ENCODE data around the gene BCR. TPM values are rescaled to one million over a fixed set of nuclear protein-coding genes. Genes with fewer than 3 reads are reported as not detected.
A peak's percentile ranks its signal among the peaks of the same experiment; 100 is the strongest.

Gene BCR
- polyA plus RNA-seq, 1 experiment = 21.4 TPM

DNA sequence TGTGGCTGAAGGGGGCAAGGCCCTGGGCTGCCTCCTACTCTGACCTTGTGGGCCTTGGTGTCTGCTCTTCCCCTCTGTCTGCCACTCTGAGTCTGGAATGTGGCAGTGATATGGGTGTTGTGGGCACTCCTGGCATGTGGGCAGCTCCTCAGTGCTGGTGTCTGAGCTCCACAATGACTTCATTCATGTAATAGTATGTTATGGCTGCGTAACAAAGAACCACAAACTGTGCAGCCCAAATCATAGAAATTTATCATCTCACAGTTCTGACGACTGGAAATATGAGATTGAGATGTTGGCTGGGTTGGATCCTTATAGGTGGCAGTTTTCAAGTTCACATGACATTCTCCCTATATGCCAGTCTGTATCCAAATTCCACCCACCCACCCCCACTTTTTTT lies 59.1 kb downstream of the BCR start:
- Histone ChIP-seq H3K4me3 (ENCODE audit: low read depth, low read length) (no peak overlapping the region), H3K27me3 (ENCODE audit: control insufficient read depth, insufficient read depth, low read length) (no peaks in the 10 kb centered on the region), H3K9me3 (ENCODE audit: control insufficient read depth, insufficient read depth, low read length) (peaks cover 5% of the 10 kb centered on the region), H3K27ac (ENCODE audit: low read depth, low read length) (no peak overlapping the region)
- no peak for TF ChIP-seq CTCF (IDR thresholded peaks at IDR 0.05; ENCODE audit: low read depth, low read length)
- POLR2A ChIA-PET = no interaction called here
- CTCF ChIA-PET = interaction anchor here (0.8 to 2.0 kb wide), 2 partner anchors 13 to 42 kb away, joined by 3 to 6 read pairs; no protein-coding TSS in a partner anchor
- no peak for DNase-seq (ENCODE audit: low read depth, low spot score)

- Histone ChIP-seq H3K27me3 (ENCODE audit: control insufficient read depth, insufficient read depth, low read length) (no peaks in the 10 kb centered on the region), H3K4me3 (ENCODE audit: low read depth, low read length) (no peak overlapping the region), H3K9me3 (ENCODE audit: control insufficient read depth, insufficient read depth, low read length) (no peaks in the 10 kb centered on the region), H3K27ac (ENCODE audit: low read depth, low read length) (no peak overlapping the region)
- DNase-seq (ENCODE audit: low read depth, low spot score) = no peak
- CTCF ChIA-PET = interaction anchor here (0.6 to 2.8 kb wide), 2 partner anchors 41 to 43 kb away, joined by 3 to 12 read pairs; no protein-coding TSS in a partner anchor
- 0 out of 2 replicates have a peak, but pooled peaks have one; percentile 22 for TF ChIP-seq CTCF (IDR thresholded peaks at IDR 0.05; ENCODE audit: low read depth, low read length)
- POLR2A ChIA-PET = no interaction called here
These were observed 60.5 kb downstream of the BCR start for GRCh38 chr22:23240639-23241389.

- no peaks in the 10 kb centered on the region for H3K9me3 ChIP-seq (ENCODE audit: control insufficient read depth, insufficient read depth, low read length)
- POLR2A ChIA-PET = no interaction called here
- DNase-seq (ENCODE audit: low read depth, low spot score) = no peak
- CTCF ChIA-PET = interaction anchor here (0.6 to 2.8 kb wide), 5 partner anchors 8 to 65 kb away, joined by 3 to 12 read pairs (median 3); no protein-coding TSS in a partner anchor
- no peaks in the 10 kb centered on the region for H3K27me3 ChIP-seq (ENCODE audit: control insufficient read depth, insufficient read depth, low read length)
- no peak for TF ChIP-seq CTCF (IDR thresholded peaks at IDR 0.05; ENCODE audit: low read depth, low read length)
- H3K4me3 ChIP-seq (ENCODE audit: low read depth, low read length) = no peak overlapping the region
- no peak overlapping the region for H3K27ac ChIP-seq (ENCODE audit: low read depth, low read length)
These were observed 61.5 kb downstream of the BCR start for GRCh38 chr22:23241562-23242472.

- ChIA-PET CTCF (interaction anchor here (1.1 to 2.8 kb wide), 5 partner anchors 9 to 65 kb away, joined by 3 to 12 read pairs (median 5); no protein-coding TSS in a partner anchor), POLR2A (interaction anchor here (0.6 kb wide), 1 partner anchor 18 kb away, joined by 6 read pairs; no protein-coding TSS in a partner anchor)
- no peaks in the 10 kb centered on the region for H3K27me3 ChIP-seq (ENCODE audit: control insufficient read depth, insufficient read depth, low read length)
- H3K27ac ChIP-seq (ENCODE audit: low read depth, low read length) = no peak overlapping the region
- TF ChIP-seq CTCF (IDR thresholded peaks at IDR 0.05; ENCODE audit: low read depth, low read length) = peak; percentile 37
- H3K4me3 ChIP-seq (ENCODE audit: low read depth, low read length) = no peak overlapping the region
- H3K9me3 ChIP-seq (ENCODE audit: control insufficient read depth, insufficient read depth, low read length) = no peaks in the 10 kb centered on the region
- DNase-seq (ENCODE audit: low read depth, low spot score) = no peak
These were observed 62.2 kb downstream of the BCR start for GRCh38 chr22:23242473-23243001.
